HG02763 (cell line): Measurements from ENCODE around the gene P4HB.

Experiments used
- ATAC-seq: cut with Tn5 transposase; IDR thresholded peaks from one replicate; pipeline ENCODE4 v1.9.1; 2021; ENCODE audit warnings: mild to moderate bottlenecking, moderate library complexity; ENCODE audit not compliant: unreplicated experiment

The P4HB gene

DNA sequence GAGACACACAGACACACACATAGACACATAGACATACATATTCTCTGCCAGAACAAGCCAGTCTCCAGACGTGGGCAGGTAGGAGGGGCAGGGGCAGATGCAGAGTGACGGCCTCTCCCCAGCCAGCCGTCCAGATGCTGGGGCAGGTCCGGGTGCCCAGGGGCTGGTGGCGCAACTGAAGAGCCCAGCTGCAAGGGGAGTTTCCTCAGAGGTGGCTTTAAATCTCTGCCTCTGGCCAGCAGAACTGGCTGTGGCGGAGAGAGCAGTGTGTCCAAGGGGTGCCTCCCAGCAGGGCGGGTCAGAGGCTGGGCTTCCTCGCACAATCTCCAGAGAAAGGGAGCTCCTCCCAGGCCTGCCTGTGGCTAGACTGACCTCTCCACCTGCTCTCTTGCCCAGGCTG is 65.8 kb downstream of the P4HB start:
- no peak for ATAC-seq

DNA sequence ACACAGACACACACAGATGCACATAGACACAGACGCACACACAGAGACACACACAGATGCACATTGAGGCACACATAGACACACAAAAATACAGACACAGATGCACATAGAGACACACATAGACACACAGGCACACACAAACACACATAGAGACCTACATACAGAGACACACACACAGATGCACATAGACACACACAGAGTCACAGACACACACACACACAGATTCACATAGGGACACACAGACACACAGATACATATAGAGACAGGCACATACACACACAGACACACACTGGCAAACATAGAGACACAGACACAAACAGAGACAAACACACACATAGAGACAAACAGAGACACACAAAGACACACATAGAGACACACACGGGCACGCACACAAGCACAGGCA is 66.3 kb downstream of the P4HB start:
- no peak for ATAC-seq
